H1 (cell line): ENCODE results near the gene CDKL5. TPM values are rescaled to one million over a fixed set of nuclear protein-coding genes. Genes with fewer than 3 reads are reported as not detected.

Experiments
- CTCF ChIA-PET: fragments of 300-600 bp; sonication (Branson Sonifier 250); formaldehyde crosslinking; loops from one replicate; lab custom pipeline; 2021; ENCODE audit not compliant: partially characterized antibody; lab: Charles Lee
- POLR2A ChIA-PET: fragments of 300-600 bp; sonication (Branson Sonifier 250); formaldehyde crosslinking; loops from one replicate; lab custom pipeline; 2021; ENCODE audit warnings: inconsistent platforms; ENCODE audit not compliant: partially characterized antibody; lab: Charles Lee
- DNase-seq, 2 experiments: peaks; one replicate each; pipeline versions ENCODE4 v3.0.0 to v3.0.0-alpha.2; 2010 to 2022; ENCODE audit warnings: low spot score in 2 of 2, low read depth in 1 of 2, mixed read lengths in 1 of 2
- FAIRE-seq: peaks from 2 replicates; lab custom pipeline; 2011; peaks lifted over from hg19 to GRCh38; lab: Jason Lieb, UNC
- H2AFZ ChIP-seq: 2 replicates; pipeline ENCODE4 v1.8.1; 2012; ENCODE audit warnings: low read length, inconsistent platforms
- H2AK5ac ChIP-seq: 2 replicates; pipeline ENCODE4 v1.6.1; 2013; ENCODE audit warnings: low read depth, low read length
- H2BK120ac ChIP-seq: replicated peaks from 2 replicates; pipeline ENCODE3; 2013; ENCODE audit warnings: low read depth, low read length, inconsistent platforms
- H2BK12ac ChIP-seq: 2 replicates; pipeline ENCODE4 v1.6.1; 2013; ENCODE audit warnings: low read depth, low read length
- H2BK15ac ChIP-seq: 2 replicates; pipeline ENCODE4 v1.6.1; 2013; ENCODE audit warnings: low read length
- H2BK20ac ChIP-seq: 2 replicates; pipeline ENCODE4 v1.6.1; 2013; ENCODE audit warnings: low read length
- H2BK5ac ChIP-seq: 2 replicates; pipeline ENCODE4 v1.6.1; 2013; ENCODE audit warnings: low read depth, low read length
- H3K14ac ChIP-seq: 2 replicates; pipeline ENCODE4 v1.6.1; 2013; ENCODE audit warnings: inconsistent platforms; ENCODE audit not compliant: insufficient read length
- H3K18ac ChIP-seq: 2 replicates; pipeline ENCODE4 v1.6.1; 2013; ENCODE audit warnings: low read length; ENCODE audit errors: extremely low read depth
- H3K23ac ChIP-seq: 2 replicates; pipeline ENCODE4 v1.6.1; 2013; ENCODE audit warnings: inconsistent platforms; ENCODE audit not compliant: insufficient read length
- H3K23me2 ChIP-seq: 2 replicates; pipeline ENCODE4 v1.6.1; 2013; ENCODE audit warnings: low read depth, low read length
- H3K27ac ChIP-seq: 2 replicates; pipeline ENCODE4 v1.6.1; 2011; ENCODE audit warnings: low read depth, low read length, inconsistent platforms
- H3K27me3 ChIP-seq, 4 experiments: replicated peaks in 1 of 4; 1 replicate in 1 of 4; 2 replicates in 3 of 4; pipeline versions ENCODE4 v1.6.1 to v1.8.1; 2011 to 2013; ENCODE audit warnings: low read length in 3 of 4, mild to moderate bottlenecking in 3 of 4, inconsistent platforms in 2 of 4, mixed read lengths in 2 of 4, moderate library complexity in 1 of 4; ENCODE audit not compliant: control insufficient read depth in 3 of 4, insufficient read depth in 3 of 4; ENCODE audit errors: extremely low read depth in 1 of 4
- H3K36me3 ChIP-seq, 4 experiments: 2 replicates each; pipeline versions ENCODE4 v1.6.1 to v1.8.1; 2011 to 2013; ENCODE audit warnings: mild to moderate bottlenecking in 4 of 4, low read length in 3 of 4, moderate library complexity in 2 of 4, control low read depth in 1 of 4, inconsistent platforms in 1 of 4; ENCODE audit not compliant: insufficient read depth in 4 of 4, control insufficient read depth in 2 of 4
- H3K4ac ChIP-seq: replicated peaks from 2 replicates; pipeline ENCODE3; 2013; ENCODE audit warnings: low read length, low read depth, mixed read lengths, inconsistent platforms; ENCODE audit not compliant: insufficient read length
- H3K4me1 ChIP-seq, 4 experiments: replicated peaks in 1 of 4; 1 replicate in 1 of 4; 2 replicates in 3 of 4; pipeline versions ENCODE4 v1.6.1 to v1.8.1; 2011 to 2013; ENCODE audit warnings: low read length in 3 of 4, inconsistent platforms in 2 of 4, mixed read lengths in 1 of 4; ENCODE audit not compliant: insufficient read depth in 4 of 4, control insufficient read depth in 3 of 4
- H3K4me2 ChIP-seq, 2 experiments: 2 replicates each; pipeline versions ENCODE4 v1.6.1 to v1.8.1; 2011 to 2013; ENCODE audit warnings: low read depth in 2 of 2, low read length in 2 of 2, control low read depth in 1 of 2, inconsistent platforms in 1 of 2, mild to moderate bottlenecking in 1 of 2; ENCODE audit not compliant: insufficient read depth in 1 of 2
- H3K4me3 ChIP-seq, 4 experiments: fragments of 200-600, 300-600 bp in 1 of 4; sonication (generic), shearing (Covaris generic), sonication (Bioruptor Twin) in 1 of 4; 2 replicates each; pipeline versions ENCODE4 v1.5.1 to v1.8.1; 2011 to 2016; ENCODE audit warnings: low read length in 4 of 4, low read depth in 3 of 4, control low read depth in 2 of 4, inconsistent platforms in 2 of 4, mild to moderate bottlenecking in 2 of 4, mixed read lengths in 1 of 4, moderate library complexity in 1 of 4; ENCODE audit not compliant: insufficient read depth in 2 of 4; ENCODE audit errors: extremely low read depth in 1 of 4
- H3K56ac ChIP-seq: replicated peaks from 2 replicates; pipeline ENCODE3; 2013; ENCODE audit warnings: low read depth, mild to moderate bottlenecking, mixed read lengths, low read length, inconsistent platforms; ENCODE audit not compliant: insufficient read length
- H3K79me1 ChIP-seq: 2 replicates; pipeline ENCODE4 v1.6.1; 2013; ENCODE audit warnings: low read depth, low read length, control low read depth
- H3K79me2 ChIP-seq, 2 experiments: 2 replicates each; pipeline versions ENCODE4 v1.6.1 to v1.8.1; 2012 to 2013; ENCODE audit warnings: low read length in 2 of 2, mild to moderate bottlenecking in 2 of 2, inconsistent platforms in 1 of 2; ENCODE audit not compliant: insufficient read depth in 2 of 2, control insufficient read depth in 1 of 2
- H3K9ac ChIP-seq, 4 experiments: replicated peaks in 1 of 4; 1 replicate in 1 of 4; 2 replicates in 3 of 4; pipeline versions ENCODE4 v1.6.1 to v1.8.1; 2011 to 2013; ENCODE audit warnings: low read depth in 3 of 4, low read length in 3 of 4, control low read depth in 2 of 4, mild to moderate bottlenecking in 2 of 4, moderate library complexity in 2 of 4, inconsistent platforms in 1 of 4; ENCODE audit errors: extremely low read depth in 1 of 4
- H3K9me3 ChIP-seq, 2 experiments: 2 replicates each; pipeline versions ENCODE4 v1.6.1 to v1.8.1; 2012 to 2013; ENCODE audit warnings: mild to moderate bottlenecking in 2 of 2, moderate library complexity in 2 of 2, control low read depth in 1 of 2, inconsistent platforms in 1 of 2, low read depth in 1 of 2, low read length in 1 of 2, mixed read lengths in 1 of 2; ENCODE audit not compliant: insufficient read depth in 2 of 2
- H4K20me1 ChIP-seq, 2 experiments: replicated peaks in 1 of 2; 2 replicates each; pipeline versions ENCODE3 to v1.8.1; 2011 to 2013; ENCODE audit warnings: inconsistent platforms in 2 of 2, low read length in 2 of 2, mild to moderate bottlenecking in 1 of 2; ENCODE audit not compliant: insufficient read depth in 2 of 2, control insufficient read depth in 1 of 2
- H4K5ac ChIP-seq: 2 replicates; pipeline ENCODE4 v1.6.1; 2013; ENCODE audit warnings: low read length, low read depth, mixed read lengths, inconsistent platforms; ENCODE audit not compliant: insufficient read length
- H4K8ac ChIP-seq: 2 replicates; pipeline ENCODE4 v1.8.0; 2013; ENCODE audit warnings: mild to moderate bottlenecking, moderate library complexity, low read length, inconsistent platforms; ENCODE audit not compliant: insufficient read depth; ENCODE audit errors: extremely low read depth
- H4K91ac ChIP-seq: replicated peaks from 2 replicates; pipeline ENCODE3; 2013; ENCODE audit warnings: low read length, mixed read lengths, inconsistent platforms; ENCODE audit not compliant: insufficient read length
- CHD2 ChIP-seq: IDR thresholded peaks from 2 replicates; pipeline ENCODE4 v1.6.1; 2012; ENCODE audit warnings: low read length, improper control_type of control experiment
- CTBP2 ChIP-seq: IDR thresholded peaks from 2 replicates; pipeline ENCODE4 v1.7.0; 2011; ENCODE audit warnings: borderline replicate concordance, mild to moderate bottlenecking, moderate library complexity, mixed read lengths, low read length; ENCODE audit not compliant: insufficient read depth, insufficient read length
- E2F6 ChIP-seq: IDR thresholded peaks from 2 replicates; pipeline ENCODE4 v1.6.1; 2012; ENCODE audit warnings: inconsistent platforms
- EGR1 ChIP-seq: IDR thresholded peaks from 2 replicates; pipeline ENCODE4 v1.6.1; 2011; ENCODE audit warnings: low read depth, low read length, borderline replicate concordance
- EZH2 ChIP-seq: fragments of 200-600 bp; sonication (generic); IDR thresholded peaks from 2 replicates; pipeline ENCODE4 v1.7.1; 2012; ENCODE audit warnings: low read depth, mild to moderate bottlenecking, moderate library complexity, low read length, inconsistent platforms; ENCODE audit not compliant: severe bottlenecking
- NRF1 ChIP-seq: IDR thresholded peaks from 2 replicates; pipeline ENCODE4 v1.6.1; 2011; ENCODE audit warnings: mild to moderate bottlenecking, low read depth, low read length, improper control_type of control experiment
- POLR2AphosphoS5 ChIP-seq: IDR thresholded peaks from 2 replicates; pipeline ENCODE4 v1.6.1; 2011; ENCODE audit warnings: low read depth, low read length
- RAD21 ChIP-seq, 2 experiments: IDR thresholded peaks in 1 of 2; conservative IDR thresholded peaks in 1 of 2; 2 replicates each; pipeline ENCODE4 v1.6.1; 2011; ENCODE audit warnings: low read depth in 2 of 2, low read length in 2 of 2, improper control_type of control experiment in 1 of 2, inconsistent platforms in 1 of 2, mild to moderate bottlenecking in 1 of 2, moderate library complexity in 1 of 2
- RFX5 ChIP-seq: IDR thresholded peaks from 2 replicates; pipeline ENCODE4 v1.6.1; 2011; ENCODE audit warnings: low read depth, low read length, improper control_type of control experiment, borderline replicate concordance
- SP4 ChIP-seq: IDR thresholded peaks from 2 replicates; pipeline ENCODE4 v1.6.1; 2012; ENCODE audit warnings: low read length, inconsistent platforms
- ZNF274 ChIP-seq: IDR thresholded peaks from 2 replicates; pipeline ENCODE4 v1.7.0; 2012; ENCODE audit warnings: low read length, borderline replicate concordance; ENCODE audit errors: extremely low read depth
- WGBS, 2 experiments: shearing (Covaris generic) in 1 of 2; methylation state at CpG; one replicate each; pipeline versions ENCODE4 v1.1.6 to v1.1.7; 2013 to 2015; ENCODE audit warnings: low lambda C conversion rate in 2 of 2, mixed read lengths in 2 of 2, inconsistent platforms in 1 of 2, low coverage in 1 of 2, missing lambda C conversion rate in 1 of 2; ENCODE audit not compliant: insufficient replicate concordance in 2 of 2, insufficient coverage in 1 of 2, insufficient read length in 1 of 2; ENCODE audit errors: extremely low coverage in 1 of 2, missing lambda C conversion rate in 1 of 2; 5-methylcytosine and 5-hydroxymethylcytosine counted together
- polyA plus RNA-seq, 7 experiments: library from polyadenylated mRNA; depleted of rRNA in 3 of 7; stranded (reverse) in 5 of 7; unstranded in 2 of 7; fragments of >200 nt in 5 of 7; fragments of 200-250 nt in 2 of 7; gene quantifications; 1 replicate in 5 of 7; 2 replicates in 1 of 7; 4 replicates in 1 of 7; pipeline versions ENCODE4 v1.2.1 to v1.2.3, GENCODE V29; 2011 to 2013; ENCODE audit warnings: missing spikeins in 2 of 7, mixed read lengths in 2 of 7
- total RNA-seq: library from RNA; stranded (reverse); fragmentation: NEBNext Ultra II Directional; extraction: Animal tissue kit (Norgen Biotek cat#: 25700); gene quantifications from 2 replicates; pipeline ENCODE4 v1.2.1, GENCODE V29; 2021

The CDKL5 gene
- total and polyA plus RNA-seq, 2 of the 8 experiments (the other 6 are each of a cell fraction or from before 2014, with no cell fraction given): 5.5 to 15.6 TPM

- Histone ChIP-seq H2AFZ (no peak overlapping the region), H3K36me3 (peaks cover 0 to 11% (median 2%) of the 10 kb centered on the region in 4 experiments; a peak in 2 of 8 replicates), H3K23ac (no peak overlapping the region), H3K23me2 (no peaks in the 10 kb centered on the region), H4K20me1 (no peaks in the 10 kb centered on the region), H3K4me2 (no peak overlapping the region), H4K91ac (no peak overlapping the region), H3K79me2 (no peaks in the 10 kb centered on the region), H3K4ac (no peak overlapping the region), H3K79me1 (no peaks in the 10 kb centered on the region), H3K9ac (no peak overlapping the region), H2BK12ac (no peak overlapping the region), H4K8ac (no peak overlapping the region), H2BK5ac (no peak overlapping the region), H3K27ac (no peak overlapping the region), H2BK20ac (no peak overlapping the region), H3K4me1 (no peaks in the 10 kb centered on the region), H3K27me3 (no peaks in the 10 kb centered on the region), H4K5ac (no peak overlapping the region), H3K9me3 (no peaks in the 10 kb centered on the region), H2AK5ac (no peak overlapping the region), H2BK15ac (no peak overlapping the region), H3K56ac (no peak overlapping the region), H3K4me3 (no peak overlapping the region), H3K18ac (no peak overlapping the region), H2BK120ac (no peak overlapping the region), H3K14ac (no peak overlapping the region)
- ChIA-PET CTCF (interaction anchor here (1.0 kb wide), 1 partner anchor 33 kb away, joined by 3 read pairs; no protein-coding TSS in a partner anchor), POLR2A (interaction anchor here (1.2 kb wide), 1 partner anchor 20 kb away, joined by 3 read pairs; no protein-coding TSS in a partner anchor)
- FAIRE-seq (no peak), DNase-seq (no peak)
- WGBS, 2 experiments: 97% methylated on average over 8 of the region's 8 CpGs; no CpG with 5 or more reads in 1 of the 2 experiments
- TF ChIP-seq RAD21 (IDR thresholded peaks at IDR 0.05 in 1 of 2, conservative IDR thresholded peaks at IDR 0.05 in 1 of 2; ENCODE audit: low read depth in 2 of 2, low read length in 2 of 2): no peak
- TF ChIP-seq SP4: no peak
- no peak for TF ChIP-seq CHD2
- no peak for TF ChIP-seq EZH2
- TF ChIP-seq NRF1: no peak
- no peak for TF ChIP-seq ZNF274
- no peak for TF ChIP-seq POLR2AphosphoS5
- TF ChIP-seq E2F6: no peak
- TF ChIP-seq RFX5: no peak
- TF ChIP-seq EGR1: no peak
- no peak for TF ChIP-seq CTBP2
Measured at GRCh38 chrX:18630934-18631333, 205.5 kb downstream of the CDKL5 start.
